Superior temporal gyrus (tissue), 1 donor: ENCODE measurements around the gene SST.
"Not testable (repeated sequence)": the region's sequence is repeated elsewhere in the genome, so short reads cannot be mapped to it uniquely, and the experiment has no call there.

Experiments
- DNase-seq: peaks from one replicate; pipeline ENCODE4 v3.0.0-alpha.2; 2016; ENCODE audit errors: extremely low spot score

SST gene

GRCh38 chr3:187684444-187684843 is 14.2 kb upstream of the SST start:
- no peak for DNase-seq

DNA sequence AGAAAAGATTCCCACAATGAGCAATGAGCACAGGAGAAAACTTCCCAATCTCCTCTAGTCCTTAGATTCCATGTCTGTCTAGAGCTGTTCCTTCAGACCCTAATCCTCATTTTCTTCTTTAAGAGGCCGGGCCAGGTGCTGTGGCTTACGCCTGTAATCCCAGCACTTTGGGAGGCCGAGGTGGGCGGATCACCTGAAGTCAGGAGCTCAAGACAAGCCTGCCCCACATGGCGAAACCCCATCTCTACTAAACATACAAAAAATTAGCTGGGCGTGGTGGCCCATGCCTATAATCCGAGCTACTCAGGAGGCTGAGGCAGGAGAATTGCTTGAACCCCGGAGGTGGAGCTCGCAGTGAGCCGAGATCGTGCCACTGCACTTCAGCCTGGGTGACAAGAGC is 11.6 kb upstream of the SST start:
- not testable (repeated sequence) for DNase-seq

DNA sequence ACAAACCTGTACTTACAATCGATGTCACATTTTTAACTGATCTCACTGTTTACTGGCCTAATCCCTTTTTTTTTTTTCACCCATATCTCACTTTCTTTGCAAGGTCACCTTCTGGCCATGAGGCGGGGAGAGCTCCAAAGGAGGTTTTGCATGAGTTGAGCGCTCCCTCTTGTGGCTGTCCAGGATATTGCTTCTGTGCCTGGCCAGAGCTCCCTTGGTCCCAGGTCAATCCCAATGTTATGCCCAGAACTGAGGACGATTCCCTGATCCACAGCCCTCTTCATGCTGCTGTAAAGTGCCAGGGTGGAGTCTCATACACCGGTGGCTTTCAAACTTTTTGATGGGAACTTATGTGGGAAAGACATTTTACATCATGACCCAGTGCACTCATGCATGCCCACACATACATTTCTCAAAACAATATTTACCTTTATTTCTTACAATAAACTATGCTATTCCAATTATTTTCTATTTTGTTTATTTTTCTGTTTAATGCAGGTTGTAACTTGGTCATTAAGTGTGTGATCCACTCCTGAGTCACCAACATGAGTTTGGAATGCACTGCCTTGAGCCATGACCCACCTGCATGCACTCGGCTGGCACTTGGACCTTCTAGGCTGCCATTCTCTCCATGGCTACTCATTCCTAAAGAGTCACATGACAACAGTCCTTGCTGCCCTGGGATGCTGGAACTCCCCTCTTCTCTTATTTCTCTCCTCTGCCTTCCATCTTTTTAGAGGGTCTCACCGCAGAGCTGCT is 9.6 kb upstream of the SST start:
- DNase-seq: peak; percentile 91

DNA sequence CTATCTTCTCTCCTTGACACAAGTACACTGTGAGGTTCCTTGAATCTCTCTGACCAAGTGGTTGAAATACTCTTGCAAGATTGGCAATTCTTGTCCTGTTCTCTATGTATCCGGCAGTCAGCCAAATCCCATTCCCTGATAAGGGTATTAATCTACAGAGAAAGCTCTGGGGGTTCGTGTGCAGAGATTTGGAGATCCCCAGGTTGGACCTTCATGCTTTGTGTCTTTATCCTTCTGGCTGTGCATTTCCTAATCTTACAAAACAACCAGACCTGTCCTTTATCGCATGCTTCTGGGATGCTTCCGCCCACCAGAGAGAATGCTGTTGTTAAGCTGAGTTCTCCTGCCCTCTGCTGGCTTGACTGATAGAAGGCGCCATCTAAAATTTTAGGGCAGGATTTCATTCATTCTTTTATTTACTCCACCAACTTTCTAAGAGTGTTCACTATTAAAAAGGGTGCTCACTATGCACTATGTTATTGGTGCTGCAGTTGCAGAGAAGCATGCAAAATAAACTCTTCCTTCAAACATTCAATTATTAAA is 8.6 kb upstream of the SST start:
- DNase-seq: peak; percentile 78

DNA sequence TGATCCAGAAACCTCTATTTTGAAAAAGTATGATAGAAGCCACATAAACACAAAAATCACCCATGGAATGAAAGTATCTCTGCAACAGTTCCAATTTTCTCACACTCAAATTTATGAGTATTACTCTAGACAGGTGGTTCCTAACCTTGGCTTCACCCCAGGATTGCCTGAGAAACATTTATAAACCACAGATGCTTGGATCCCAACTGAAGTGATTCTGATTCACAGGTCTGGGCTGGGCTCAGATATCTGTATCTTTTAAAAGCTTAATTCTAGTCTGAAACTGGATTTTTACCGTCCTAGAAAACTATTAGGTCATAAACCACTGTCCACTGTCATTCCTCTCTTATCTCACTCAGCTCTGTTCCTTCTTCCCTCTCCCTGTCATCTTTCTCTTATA is 7.4 kb upstream of the SST start:
- no peak for DNase-seq

GRCh38 chr3:187673012-187673411 is 2.8 kb upstream of the SST start:
- no peak for DNase-seq

- no peak for DNase-seq
Observed at GRCh38 chr3:187667526-187667925, 2.7 kb downstream of the SST start.

GRCh38 chr3:187665764-187666402 is 4.3 kb downstream of the SST start:
- no peak for DNase-seq

- no peak for DNase-seq
Observed at GRCh38 chr3:187665010-187665409, 5.2 kb downstream of the SST start.

DNA sequence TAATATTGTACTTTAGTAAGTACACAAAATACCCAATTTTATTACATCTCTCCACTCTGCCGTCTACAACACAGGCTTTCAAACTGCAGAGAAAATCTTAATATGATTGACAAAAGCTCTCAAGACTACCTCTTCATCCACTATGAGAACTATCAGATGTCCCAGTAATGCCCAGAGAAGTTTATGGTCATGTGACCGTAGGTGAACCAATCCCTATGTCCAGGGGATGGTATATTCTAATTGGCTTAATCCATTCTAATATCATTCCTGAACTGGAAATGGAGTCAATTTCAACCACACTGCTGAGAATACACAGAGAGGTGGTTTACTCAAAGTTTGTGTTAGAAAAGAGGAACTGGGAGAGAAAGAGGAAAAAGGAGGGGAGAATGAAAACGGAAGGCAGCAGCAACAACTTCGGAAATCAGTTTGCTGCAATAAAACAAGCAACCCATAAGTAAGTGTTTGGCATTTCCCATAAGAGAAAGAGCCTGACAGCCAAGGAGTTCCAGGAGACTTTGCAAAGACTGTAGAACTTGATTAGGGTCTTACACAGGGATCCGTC is 7.3 kb downstream of the SST start:
- DNase-seq: no peak

GRCh38 chr3:187661267-187661666 is 8.9 kb downstream of the SST start:
- no peak for DNase-seq

DNA sequence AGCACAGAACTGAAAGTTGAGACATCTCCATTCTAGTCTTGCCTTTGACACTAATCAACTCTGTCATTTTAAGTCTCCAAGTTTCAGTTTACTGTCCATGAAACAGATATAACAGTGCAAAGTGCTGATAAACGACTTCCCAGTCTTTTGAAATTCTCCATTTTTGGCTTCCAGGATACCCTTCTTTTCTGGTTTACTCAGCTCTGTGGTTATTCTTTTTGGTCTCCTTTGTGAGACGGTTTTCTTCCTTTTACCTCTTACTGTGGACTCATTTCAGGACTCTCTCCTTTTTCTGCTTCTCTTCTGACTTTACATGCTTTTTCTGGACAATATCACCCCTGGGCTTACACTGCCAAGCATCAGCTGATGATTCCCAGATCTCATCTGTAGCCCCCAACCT is 18.9 kb downstream of the SST start:
- no peak for DNase-seq

GRCh38 chr3:187648177-187648576 is 22.0 kb downstream of the SST start:
- DNase-seq: no peak

GRCh38 chr3:187646906-187647660 is 23.1 kb downstream of the SST start:
- no peak for DNase-seq

DNA sequence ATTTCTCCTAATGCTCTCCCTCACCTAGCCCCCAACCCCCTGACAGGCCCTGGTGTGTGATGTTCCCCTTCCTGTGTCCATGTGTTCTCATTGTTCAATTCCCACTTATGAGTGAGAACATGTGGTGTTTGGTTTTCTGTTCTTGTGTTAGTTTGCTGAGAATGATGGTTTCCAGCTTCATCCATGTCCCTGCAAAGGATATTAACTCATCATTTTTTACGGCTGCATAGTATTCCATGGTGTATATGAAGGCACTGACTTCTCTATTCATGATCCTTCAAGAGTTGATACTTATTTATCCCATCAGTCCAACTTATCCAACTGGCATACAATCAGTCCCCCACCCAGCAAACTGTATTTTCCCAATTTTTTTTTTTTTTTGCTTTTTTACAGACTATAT is 24.8 kb downstream of the SST start:
- DNase-seq: not testable (repeated sequence)

DNA sequence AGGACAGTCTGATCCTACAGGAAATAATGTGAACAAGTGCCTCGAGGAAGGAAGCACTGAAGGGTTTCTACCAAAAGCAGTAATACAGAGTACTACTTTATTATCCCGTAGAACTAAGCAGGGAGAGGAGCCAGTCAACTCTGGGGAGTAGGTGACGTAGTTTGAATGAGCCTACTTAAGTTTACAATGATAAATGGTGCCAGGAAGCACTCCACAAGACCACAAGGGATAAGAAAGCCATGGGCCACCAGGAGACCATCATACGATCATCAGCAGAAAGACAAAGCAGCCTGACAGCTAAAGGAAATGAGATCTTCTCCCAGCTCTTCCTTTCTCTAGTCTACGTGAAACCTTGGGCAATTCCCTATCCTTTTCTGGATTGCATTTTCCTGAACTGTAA is 27.3 kb downstream of the SST start:
- DNase-seq: no peak

- no peak for DNase-seq
Observed at GRCh38 chr3:187641320-187642016, 28.7 kb downstream of the SST start.

GRCh38 chr3:187640569-187641059 is 29.6 kb downstream of the SST start:
- no peak for DNase-seq

DNA sequence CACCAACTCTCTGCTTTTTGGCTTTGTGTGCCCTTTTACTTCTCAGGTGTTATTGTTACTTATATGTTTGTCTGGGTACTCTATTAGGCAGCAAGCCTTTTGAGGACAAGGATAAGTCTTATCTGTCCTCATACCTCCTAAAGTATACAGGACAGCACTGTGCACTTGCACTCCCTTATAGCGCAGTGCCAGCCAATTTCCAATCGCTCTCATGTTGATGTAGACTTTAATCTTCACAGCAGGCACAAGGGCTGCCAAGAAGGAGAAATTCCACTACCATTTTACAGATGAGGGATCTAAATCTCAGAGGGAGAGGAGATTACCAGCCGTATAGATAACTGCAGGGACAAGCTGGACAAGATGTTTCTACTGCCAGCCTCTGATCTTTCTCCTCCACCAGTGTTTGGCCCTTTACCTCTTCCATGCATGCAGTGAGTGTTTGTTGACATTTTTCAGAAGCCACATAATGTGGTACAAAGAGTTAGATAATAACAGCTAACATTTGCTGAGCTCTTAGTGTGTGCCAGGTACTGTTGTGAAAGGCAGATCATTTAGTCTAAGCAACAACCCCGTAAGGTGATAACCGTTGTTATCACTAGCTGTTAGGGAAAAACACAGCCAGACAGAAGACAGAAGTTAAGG is 30.1 kb downstream of the SST start:
- no peak for DNase-seq

DNA sequence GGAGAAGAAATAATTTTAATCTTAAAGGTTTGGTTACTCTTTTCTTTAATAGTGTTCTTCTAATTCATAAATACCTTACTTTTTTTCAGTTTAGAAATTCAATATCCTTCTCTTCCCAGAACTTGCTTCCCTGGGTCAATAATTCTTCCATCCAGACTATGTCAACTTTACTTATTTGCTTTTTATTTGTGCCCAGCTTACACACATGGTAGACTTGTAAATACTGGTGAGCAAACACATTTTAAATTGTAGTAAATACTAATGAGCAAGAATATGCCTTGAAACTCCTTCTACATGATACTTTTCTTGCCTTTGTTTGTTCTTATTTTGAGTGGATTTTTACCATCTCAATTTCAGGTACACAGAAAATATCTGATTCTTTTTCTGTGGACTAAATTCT is 33.7 kb downstream of the SST start:
- no peak for DNase-seq

DNA sequence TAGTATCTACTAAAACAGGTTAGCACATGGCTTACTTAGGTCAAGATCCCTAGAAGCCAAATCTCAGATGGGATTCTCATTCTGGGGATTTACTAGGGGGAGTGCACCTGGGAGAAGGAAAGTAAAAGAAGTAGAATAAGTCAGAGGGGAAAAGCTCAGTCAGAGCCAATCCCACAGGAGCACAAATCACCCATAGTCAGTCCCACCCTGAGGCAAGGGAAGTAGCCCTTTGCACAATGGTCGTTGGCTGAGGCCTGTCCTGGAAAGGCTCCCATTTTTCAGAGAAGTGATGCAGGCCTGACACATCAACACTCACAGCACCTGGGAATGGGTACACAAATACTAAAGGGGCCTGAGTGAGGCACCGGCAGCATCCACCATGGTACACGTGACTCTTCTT is 39.8 kb downstream of the SST start:
- DNase-seq: no peak
